CD8-positive, alpha-beta memory T cell (primary cell): ENCODE data around the gene MAPK9. TPM values are rescaled to one million over a fixed set of nuclear protein-coding genes. Genes with fewer than 3 reads are reported as not detected.
A peak's percentile ranks its signal among the peaks of the same experiment; 100 is the strongest.

Source experiments
- CTCF ChIA-PET: fragments of 350-600 bp; sonication (Branson Sonifier 250); formaldehyde crosslinking; loops from one replicate; lab custom pipeline; 2021; ENCODE audit warnings: antibody characterized with exemption; lab: Charles Lee
- POLR2A ChIA-PET: fragments of 350-600 bp; sonication (Branson Sonifier 250); formaldehyde crosslinking; loops from one replicate; lab custom pipeline; 2021; ENCODE audit warnings: antibody characterized with exemption; lab: Charles Lee
- DNase-seq, 5 donors: peaks; one replicate each; pipeline versions ENCODE4 v3.0.0 to v3.0.0-alpha.2; 2020 to 2022; ENCODE audit warnings: mixed read lengths in 1 of 5
- H3K27ac ChIP-seq: one replicate; pipeline ENCODE4 v1.7.0; 2013; ENCODE audit warnings: low read depth, mild to moderate bottlenecking, low read length, moderate library complexity
- H3K27me3 ChIP-seq: 2 replicates; pipeline ENCODE4 v1.7.0; 2013; ENCODE audit warnings: low read length, mild to moderate bottlenecking; ENCODE audit not compliant: insufficient read depth, poor library complexity, severe bottlenecking
- H3K36me3 ChIP-seq: 2 replicates; pipeline ENCODE4 v1.7.0; 2013; ENCODE audit warnings: mild to moderate bottlenecking, low read length, moderate library complexity; ENCODE audit not compliant: insufficient read depth
- H3K4me1 ChIP-seq: 2 replicates; pipeline ENCODE4 v1.7.0; 2013; ENCODE audit warnings: mild to moderate bottlenecking, low read length, moderate library complexity; ENCODE audit not compliant: insufficient read depth
- H3K4me3 ChIP-seq: 2 replicates; pipeline ENCODE4 v1.7.0; 2013; ENCODE audit warnings: mild to moderate bottlenecking, low read length
- H3K9me3 ChIP-seq: 2 replicates; pipeline ENCODE4 v1.7.0; 2013; ENCODE audit warnings: mild to moderate bottlenecking, low read length
- H3K27ac Mint-ChIP-seq, 8 donors: one replicate each; pipeline ENCODE4 v1.8.0; 2020 to 2021; ENCODE audit warnings: mixed read lengths in 8 of 8, mild to moderate bottlenecking in 6 of 8, inconsistent platforms in 3 of 8, moderate library complexity in 3 of 8
- H3K27me3 Mint-ChIP-seq, 2 donors: one replicate each; pipeline ENCODE4 v1.8.0; 2020 to 2021; ENCODE audit warnings: mixed read lengths in 2 of 2, mild to moderate bottlenecking in 1 of 2, moderate library complexity in 1 of 2
- H3K36me3 Mint-ChIP-seq, 3 donors: one replicate each; pipeline ENCODE4 v1.8.0; 2020 to 2021; ENCODE audit warnings: mixed read lengths in 3 of 3, inconsistent platforms in 1 of 3, mild to moderate bottlenecking in 1 of 3
- H3K4me1 Mint-ChIP-seq, 3 donors: one replicate each; pipeline ENCODE4 v1.8.0; 2020 to 2021; ENCODE audit warnings: mixed read lengths in 3 of 3, inconsistent platforms in 1 of 3, mild to moderate bottlenecking in 1 of 3
- H3K4me3 Mint-ChIP-seq, 7 donors: one replicate each; pipeline ENCODE4 v1.8.0; 2020 to 2021; ENCODE audit warnings: mixed read lengths in 7 of 7, mild to moderate bottlenecking in 6 of 7, moderate library complexity in 4 of 7, inconsistent platforms in 2 of 7
- H3K9me3 Mint-ChIP-seq, 5 donors: one replicate each; pipeline ENCODE4 v1.8.0; 2020 to 2022; ENCODE audit warnings: mixed read lengths in 5 of 5, mild to moderate bottlenecking in 3 of 5, moderate library complexity in 2 of 5, inconsistent platforms in 1 of 5
- polyA plus RNA-seq: library from polyadenylated mRNA; unstranded; fragments of 300-500 nt; fragmentation: Illumina TruSeq; gene quantifications from one replicate; pipeline ENCODE4 v1.2.3, GENCODE V29; 2021
- total RNA-seq, 2 experiments: library from RNA; stranded (reverse); gene quantifications; one replicate each; pipeline ENCODE4 v1.2.3, GENCODE V29; 2021

Gene MAPK9
- total and polyA plus RNA-seq, 3 experiments from 2014 or later = 34.9 to 46.2 (median 44.3) TPM

DNA sequence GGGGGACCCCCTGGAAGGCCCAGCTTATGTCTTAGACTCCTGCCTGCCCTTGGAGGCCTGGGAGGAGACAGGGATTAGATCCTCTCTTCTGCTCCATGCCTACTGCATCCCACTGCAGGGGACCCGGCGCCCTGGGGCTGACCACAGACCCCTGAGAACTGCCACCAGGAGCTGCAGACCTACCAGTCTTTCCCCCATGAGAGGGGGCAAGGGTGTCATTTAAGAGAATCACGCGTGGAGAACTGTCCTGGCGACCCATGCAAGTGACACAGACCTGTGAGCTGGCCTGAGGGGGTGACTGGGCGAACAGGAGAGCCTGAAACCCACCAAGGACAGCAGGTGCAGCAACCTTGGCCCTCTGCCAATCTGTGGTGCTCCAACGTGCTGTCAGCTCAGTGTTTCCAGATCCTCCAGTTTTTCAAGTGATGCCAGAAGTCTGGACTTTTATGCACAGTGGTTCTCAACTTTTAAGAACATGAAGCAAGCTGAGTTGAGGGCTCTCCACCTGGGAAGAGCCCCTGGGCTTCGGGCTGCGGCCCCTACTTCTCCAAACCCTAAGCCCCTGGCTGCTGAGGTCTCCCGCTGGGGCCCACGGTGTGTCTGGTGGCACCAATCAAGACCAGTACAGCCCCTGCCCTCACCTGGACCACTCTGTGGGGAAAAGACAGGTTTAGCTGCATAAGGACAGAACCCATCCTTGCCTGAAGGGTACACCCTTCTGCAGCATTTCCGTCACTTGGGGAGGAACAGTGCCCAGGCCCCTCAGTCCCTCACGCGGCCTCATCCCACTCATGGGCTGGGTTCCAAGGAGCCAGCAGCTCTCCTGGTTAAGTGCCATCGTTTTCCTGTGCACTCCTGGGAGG, 43.1 kb upstream of the MAPK9 start:
- Mint-ChIP-seq H3K9me3 (no peaks in the 10 kb centered on the region), H3K27ac (no peak overlapping the region), H3K27me3 (peaks cover 12 to 22% of the 10 kb centered on the region in 2 donors), H3K4me3 (no peak overlapping the region), H3K4me1 (peaks cover 1 to 4% (median 3%) of the 10 kb centered on the region in 3 donors), H3K36me3 (peaks cover 0 to 2% (median 1%) of the 10 kb centered on the region in 3 donors)
- Histone ChIP-seq H3K4me3 (no peak overlapping the region), H3K9me3 (no peaks in the 10 kb centered on the region), H3K36me3 (no peaks in the 10 kb centered on the region), H3K4me1 (no peaks in the 10 kb centered on the region), H3K27me3 (no peaks in the 10 kb centered on the region), H3K27ac (no peak overlapping the region)
- CTCF ChIA-PET = interaction anchor here (2.2 kb wide), 1 partner anchor 20 kb away, joined by 8 read pairs; no protein-coding TSS in a partner anchor
- DNase-seq = no peak
- POLR2A ChIA-PET = no interaction called here

DNA sequence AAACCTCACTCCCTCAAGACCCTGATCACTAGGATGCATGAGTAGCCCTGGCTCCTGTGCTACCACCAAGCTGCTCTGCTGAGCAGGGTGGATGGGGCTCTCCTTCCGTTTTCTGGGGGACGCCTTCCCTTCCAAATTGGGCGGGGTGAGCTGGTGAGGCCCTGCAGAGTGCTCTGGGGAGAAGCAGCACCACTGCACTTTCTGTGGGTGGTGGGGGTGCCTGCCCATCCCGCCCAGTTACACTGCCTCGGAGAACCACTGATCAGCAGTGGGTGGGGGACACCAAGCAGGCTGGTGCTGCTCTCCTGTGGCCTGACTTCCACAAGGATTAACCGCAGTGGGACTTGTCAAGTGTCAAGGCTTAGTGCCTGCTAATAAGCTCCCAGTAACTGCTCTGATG, 42.3 kb upstream of the MAPK9 start:
- Histone ChIP-seq H3K36me3 (no peaks in the 10 kb centered on the region), H3K4me1 (no peaks in the 10 kb centered on the region), H3K9me3 (no peaks in the 10 kb centered on the region), H3K27ac (no peak overlapping the region), H3K4me3 (no peak overlapping the region), H3K27me3 (no peaks in the 10 kb centered on the region)
- Mint-ChIP-seq H3K4me1 (peaks cover 1 to 4% (median 3%) of the 10 kb centered on the region in 3 donors), H3K27me3 (peaks cover 9 to 17% of the 10 kb centered on the region in 2 donors), H3K27ac (no peak overlapping the region), H3K4me3 (no peak overlapping the region), H3K36me3 (peaks cover 0 to 2% (median 1%) of the 10 kb centered on the region in 3 donors), H3K9me3 (no peaks in the 10 kb centered on the region)
- DNase-seq = no peak
- POLR2A ChIA-PET = no interaction called here
- CTCF ChIA-PET = interaction anchor here (2.2 kb wide), 1 partner anchor 19 kb away, joined by 8 read pairs; no protein-coding TSS in a partner anchor

DNA sequence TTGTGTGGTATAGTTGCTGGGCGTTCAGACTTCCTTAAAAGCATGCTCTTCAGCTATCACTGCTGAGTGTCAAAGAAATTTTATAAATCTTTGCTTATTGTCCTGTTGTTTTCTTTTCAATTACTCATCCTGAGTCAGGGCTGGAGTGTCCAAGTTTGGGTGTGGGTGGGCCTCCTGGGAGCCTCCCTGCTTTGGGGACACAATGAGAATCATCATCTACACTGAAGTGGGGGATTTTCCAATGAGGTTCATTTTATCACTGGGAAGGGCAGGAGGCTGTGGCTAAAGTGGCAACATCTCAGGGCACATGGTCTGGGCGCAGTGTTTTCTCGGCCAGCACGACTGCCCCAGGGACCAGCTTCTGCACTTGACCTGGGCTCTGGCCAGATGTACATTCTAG, 41.8 kb upstream of the MAPK9 start:
- Mint-ChIP-seq H3K36me3 (peaks cover 0 to 2% (median 1%) of the 10 kb centered on the region in 3 donors), H3K9me3 (no peaks in the 10 kb centered on the region), H3K27ac (no peak overlapping the region), H3K4me1 (peaks cover 1 to 4% (median 3%) of the 10 kb centered on the region in 3 donors), H3K27me3 (peaks cover 11 to 17% of the 10 kb centered on the region in 2 donors), H3K4me3 (peak overlapping the region in 1 of 7 donors; percentile 63)
- H3K4me1 ChIP-seq = no peaks in the 10 kb centered on the region
- DNase-seq = no peak
- H3K4me3 ChIP-seq = no peak overlapping the region
- ChIA-PET POLR2A (no interaction called here), CTCF (interaction anchor here (2.2 kb wide), 1 partner anchor 19 kb away, joined by 8 read pairs; no protein-coding TSS in a partner anchor)
- H3K9me3 ChIP-seq = no peaks in the 10 kb centered on the region
- H3K36me3 ChIP-seq = no peaks in the 10 kb centered on the region
- no peak overlapping the region for H3K27ac ChIP-seq
- no peaks in the 10 kb centered on the region for H3K27me3 ChIP-seq

DNA sequence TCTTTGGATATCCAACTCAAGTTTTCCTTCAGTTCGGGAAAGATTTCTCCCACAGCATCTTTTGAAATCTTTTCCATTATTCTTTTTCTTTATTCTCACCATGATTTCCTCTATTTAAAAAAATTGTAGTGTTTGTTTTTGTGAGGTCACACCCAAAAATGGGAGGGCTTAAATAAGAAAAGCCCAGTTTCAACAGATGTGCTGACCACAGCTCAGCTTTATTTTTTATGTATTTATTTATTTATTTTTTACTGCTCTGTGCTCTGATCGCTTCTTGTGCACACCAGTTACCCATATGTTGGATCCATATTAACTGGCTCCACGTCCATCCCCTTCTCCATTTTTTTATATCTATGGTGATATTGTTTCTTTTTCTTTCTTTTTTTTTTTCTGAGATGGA, 41.0 kb upstream of the MAPK9 start:
- peaks cover 1 to 4% (median 3%) of the 10 kb centered on the region in 3 donors for H3K4me1 Mint-ChIP-seq
- H3K9me3 Mint-ChIP-seq = no peaks in the 10 kb centered on the region
- H3K9me3 ChIP-seq = no peaks in the 10 kb centered on the region
- no peak for DNase-seq
- H3K36me3 Mint-ChIP-seq = peaks cover 0 to 2% (median 1%) of the 10 kb centered on the region in 3 donors
- no peaks in the 10 kb centered on the region for H3K4me1 ChIP-seq
- H3K36me3 ChIP-seq = no peaks in the 10 kb centered on the region
- H3K27me3 ChIP-seq = no peaks in the 10 kb centered on the region
- no peak overlapping the region for H3K27ac Mint-ChIP-seq
- H3K27ac ChIP-seq = no peak overlapping the region
- POLR2A ChIA-PET = no interaction called here
- peaks cover 11 to 17% of the 10 kb centered on the region in 2 donors for H3K27me3 Mint-ChIP-seq
- H3K4me3 Mint-ChIP-seq = no peak overlapping the region
- CTCF ChIA-PET = no interaction called here
- no peak overlapping the region for H3K4me3 ChIP-seq

DNA sequence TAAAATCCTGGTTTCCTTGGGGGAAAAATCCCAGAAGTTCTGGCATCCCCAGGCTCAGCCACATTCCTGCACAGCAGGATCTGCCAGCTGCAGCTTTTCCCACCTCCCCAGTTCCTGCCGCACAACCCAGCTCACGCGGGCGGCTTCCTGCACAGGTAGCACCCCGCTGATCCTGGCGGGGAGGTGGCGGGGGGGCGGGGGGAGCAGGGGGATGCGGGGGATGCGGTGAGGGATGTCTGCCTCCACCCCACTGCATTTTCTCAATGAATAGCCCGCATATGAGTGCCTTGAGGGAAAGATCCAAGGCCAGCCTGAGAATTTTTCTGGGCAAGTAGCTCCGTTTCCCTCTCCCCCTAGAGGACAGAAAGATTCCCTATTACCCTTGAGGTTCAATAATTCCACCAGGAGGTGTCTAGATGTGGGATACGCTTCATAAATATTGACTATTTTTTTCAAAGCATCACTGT, 40.2 kb upstream of the MAPK9 start:
- Mint-ChIP-seq H3K27me3 (peaks cover 11 to 17% of the 10 kb centered on the region in 2 donors), H3K36me3 (peaks cover 0 to 2% (median 1%) of the 10 kb centered on the region in 3 donors), H3K27ac (no peak overlapping the region), H3K4me3 (no peak overlapping the region), H3K4me1 (peaks cover 1 to 4% (median 3%) of the 10 kb centered on the region in 3 donors), H3K9me3 (no peaks in the 10 kb centered on the region)
- POLR2A ChIA-PET = no interaction called here
- H3K36me3 ChIP-seq = no peaks in the 10 kb centered on the region
- no peaks in the 10 kb centered on the region for H3K27me3 ChIP-seq
- no peak for DNase-seq
- no peak overlapping the region for H3K27ac ChIP-seq
- CTCF ChIA-PET = no interaction called here
- H3K4me3 ChIP-seq = no peak overlapping the region
- H3K4me1 ChIP-seq = no peaks in the 10 kb centered on the region
- H3K9me3 ChIP-seq = no peaks in the 10 kb centered on the region

DNA sequence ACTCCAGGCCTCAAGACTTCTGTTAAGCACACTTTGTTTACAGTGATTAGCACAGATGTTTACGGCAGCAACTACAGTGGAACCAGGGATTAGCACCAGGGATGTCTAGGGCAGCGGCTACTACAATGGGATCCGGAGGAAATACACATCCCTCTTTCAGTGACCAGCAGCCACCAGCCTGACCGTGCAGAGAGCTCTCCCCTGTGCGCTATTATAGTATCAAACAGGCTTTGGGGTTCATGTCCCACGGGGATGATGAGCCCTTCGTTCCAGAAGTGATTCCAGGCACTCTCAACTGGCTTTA, 39.7 kb upstream of the MAPK9 start:
- Histone ChIP-seq H3K27me3 (no peaks in the 10 kb centered on the region), H3K27ac (no peak overlapping the region), H3K4me1 (no peaks in the 10 kb centered on the region), H3K9me3 (no peaks in the 10 kb centered on the region), H3K36me3 (no peaks in the 10 kb centered on the region), H3K4me3 (no peak overlapping the region)
- Mint-ChIP-seq H3K9me3 (no peaks in the 10 kb centered on the region), H3K27ac (peak overlapping the region in 2 of 8 donors; percentile 66 to 89), H3K36me3 (peaks cover 0 to 2% (median 1%) of the 10 kb centered on the region in 3 donors), H3K4me1 (peaks cover 1 to 4% (median 3%) of the 10 kb centered on the region in 3 donors), H3K4me3 (no peak overlapping the region), H3K27me3 (peaks cover 11 to 17% of the 10 kb centered on the region in 2 donors)
- no peak for DNase-seq
- CTCF ChIA-PET = interaction anchor here (1.4 kb wide), 2 partner anchors 15 to 38 kb away, joined by 3 read pairs; no protein-coding TSS in a partner anchor
- POLR2A ChIA-PET = no interaction called here

DNA sequence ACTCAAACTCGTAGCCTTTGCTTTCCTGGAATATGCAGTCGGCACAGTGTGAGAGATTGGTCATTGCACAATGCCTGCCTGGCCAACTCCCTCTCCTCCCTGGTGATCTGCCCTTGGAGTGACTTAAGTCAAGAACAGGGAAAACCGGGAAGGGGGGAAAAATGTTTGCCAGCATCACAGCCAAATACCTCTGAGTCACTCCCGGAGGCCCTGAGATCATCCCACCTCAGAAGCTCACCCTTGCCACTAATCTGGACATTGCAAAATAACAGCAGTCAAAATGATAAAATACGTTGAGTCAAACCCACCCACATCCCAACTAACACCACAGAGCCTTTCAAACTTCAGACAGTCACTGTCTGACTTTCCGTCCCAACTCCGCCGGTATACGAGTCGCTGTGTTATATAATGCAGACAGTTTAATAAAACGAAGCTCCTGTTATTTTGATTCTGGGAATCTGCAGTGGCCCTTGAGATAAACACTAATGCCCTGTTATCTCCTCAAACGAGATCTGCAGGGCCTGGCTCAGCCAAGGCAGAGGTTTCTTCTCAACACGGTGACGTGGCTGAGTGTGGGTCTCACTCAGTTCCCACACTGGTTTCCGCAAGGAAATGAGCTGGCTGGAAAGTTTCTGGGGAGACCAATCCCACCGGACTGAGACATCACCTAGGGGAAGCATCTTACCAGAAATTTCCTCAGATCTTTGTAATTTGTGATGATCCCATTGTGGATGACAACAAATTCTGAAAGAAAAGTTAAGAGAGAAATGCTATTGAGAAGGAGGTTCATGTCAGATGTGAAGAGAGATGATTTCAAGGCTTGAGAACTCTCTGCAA, 39.1 kb upstream of the MAPK9 start:
- Histone ChIP-seq H3K9me3 (no peaks in the 10 kb centered on the region), H3K27me3 (no peaks in the 10 kb centered on the region), H3K4me3 (no peak overlapping the region), H3K27ac (no peak overlapping the region), H3K4me1 (no peaks in the 10 kb centered on the region), H3K36me3 (no peaks in the 10 kb centered on the region)
- Mint-ChIP-seq H3K27me3 (peaks cover 14 to 17% of the 10 kb centered on the region in 2 donors), H3K4me3 (no peak overlapping the region), H3K36me3 (peaks cover 0 to 2% (median 1%) of the 10 kb centered on the region in 3 donors), H3K27ac (peak overlapping the region in 2 of 8 donors; percentile 66 to 89), H3K9me3 (no peaks in the 10 kb centered on the region), H3K4me1 (peaks cover 1 to 4% (median 3%) of the 10 kb centered on the region in 3 donors)
- no peak for DNase-seq
- CTCF ChIA-PET = interaction anchor here (1.4 kb wide), 2 partner anchors 15 to 37 kb away, joined by 3 read pairs; no protein-coding TSS in a partner anchor
- POLR2A ChIA-PET = no interaction called here
